Measurements from ENCODE around the gene ALDH3B1. TPM values are rescaled to one million over a fixed set of nuclear protein-coding genes. Genes with fewer than 3 reads are reported as not detected.
A peak's percentile ranks its signal among the peaks of the same experiment; 100 is the strongest.

ALDH3B1 gene
- polyA plus RNA-seq, 1 donor from 2014 or later = 0.36 TPM

DNA sequence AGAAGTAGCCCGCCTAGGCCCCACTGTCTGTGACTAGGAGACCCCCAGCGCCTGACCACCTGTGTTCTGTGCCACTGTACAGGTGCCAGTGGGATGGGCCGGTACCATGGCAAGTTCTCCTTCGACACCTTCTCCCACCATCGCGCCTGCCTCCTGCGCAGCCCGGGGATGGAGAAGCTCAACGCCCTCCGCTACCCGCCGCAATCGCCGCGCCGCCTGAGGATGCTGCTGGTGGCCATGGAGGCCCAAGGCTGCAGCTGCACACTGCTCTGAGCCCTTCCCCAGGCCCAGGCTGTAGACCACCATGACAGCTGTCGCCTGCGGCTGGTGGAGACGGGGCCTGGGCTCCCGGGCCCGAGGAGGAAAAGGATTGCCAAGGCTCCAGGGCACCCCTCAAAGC, 17.5 kb downstream of the ALDH3B1 start:
- Mint-ChIP-seq H3K4me1 (peaks cover 6 to 11% (median 10%) of the 10 kb centered on the region in 3 donors), H3K4me3 (no peak overlapping the region), H3K27ac (no peak overlapping the region), H3K27me3 (no peaks in the 10 kb centered on the region), H3K36me3 (peaks cover 4% of the 10 kb centered on the region), H3K9me3 (peaks cover 0 to 4% (median 0%) of the 10 kb centered on the region in 3 donors)

DNA sequence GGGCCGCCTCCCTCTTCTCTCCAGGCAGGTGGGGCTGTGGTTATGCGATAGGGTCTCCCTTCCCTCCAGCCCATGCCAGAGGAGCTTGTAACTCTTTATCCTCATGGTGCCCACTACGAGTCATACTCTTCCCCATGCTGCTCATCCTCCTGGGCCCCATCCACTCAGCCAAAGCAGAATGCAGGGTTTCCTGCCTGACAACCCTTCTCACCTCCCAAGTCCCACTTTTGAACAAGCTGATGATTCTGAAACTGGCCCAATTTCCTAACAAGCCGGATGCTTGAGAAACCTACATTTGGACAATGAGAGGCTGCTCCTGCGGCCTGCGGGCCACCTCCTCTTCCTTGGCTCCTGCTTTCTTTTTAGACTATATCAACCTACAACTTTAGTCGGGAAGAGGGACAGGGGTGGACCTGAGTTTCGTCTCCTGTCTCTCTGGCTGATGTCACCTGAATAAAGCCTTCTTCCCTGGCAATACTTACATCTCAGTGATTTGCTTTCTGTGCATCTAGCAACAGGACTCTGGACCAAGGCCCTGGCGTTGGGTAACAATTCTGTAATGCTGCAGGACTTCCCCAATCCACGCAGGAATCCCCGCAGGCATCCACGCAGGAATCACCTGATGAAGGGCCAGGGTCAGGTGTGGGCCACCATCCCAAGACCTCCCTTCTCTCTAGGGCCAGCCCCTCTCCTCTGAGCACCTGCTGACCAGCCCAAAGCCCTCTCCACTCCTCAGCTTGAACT, 18.8 kb downstream of the ALDH3B1 start:
- Mint-ChIP-seq H3K36me3 (peaks cover 4% of the 10 kb centered on the region), H3K9me3 (peaks cover 0 to 4% (median 0%) of the 10 kb centered on the region in 3 donors), H3K27ac (peak overlapping the region in 1 of 3 donors; percentile 59), H3K27me3 (no peaks in the 10 kb centered on the region), H3K4me1 (peaks cover 6 to 11% (median 10%) of the 10 kb centered on the region in 3 donors), H3K4me3 (peak overlapping the region; percentile 68 to 99 (median 79))

DNA sequence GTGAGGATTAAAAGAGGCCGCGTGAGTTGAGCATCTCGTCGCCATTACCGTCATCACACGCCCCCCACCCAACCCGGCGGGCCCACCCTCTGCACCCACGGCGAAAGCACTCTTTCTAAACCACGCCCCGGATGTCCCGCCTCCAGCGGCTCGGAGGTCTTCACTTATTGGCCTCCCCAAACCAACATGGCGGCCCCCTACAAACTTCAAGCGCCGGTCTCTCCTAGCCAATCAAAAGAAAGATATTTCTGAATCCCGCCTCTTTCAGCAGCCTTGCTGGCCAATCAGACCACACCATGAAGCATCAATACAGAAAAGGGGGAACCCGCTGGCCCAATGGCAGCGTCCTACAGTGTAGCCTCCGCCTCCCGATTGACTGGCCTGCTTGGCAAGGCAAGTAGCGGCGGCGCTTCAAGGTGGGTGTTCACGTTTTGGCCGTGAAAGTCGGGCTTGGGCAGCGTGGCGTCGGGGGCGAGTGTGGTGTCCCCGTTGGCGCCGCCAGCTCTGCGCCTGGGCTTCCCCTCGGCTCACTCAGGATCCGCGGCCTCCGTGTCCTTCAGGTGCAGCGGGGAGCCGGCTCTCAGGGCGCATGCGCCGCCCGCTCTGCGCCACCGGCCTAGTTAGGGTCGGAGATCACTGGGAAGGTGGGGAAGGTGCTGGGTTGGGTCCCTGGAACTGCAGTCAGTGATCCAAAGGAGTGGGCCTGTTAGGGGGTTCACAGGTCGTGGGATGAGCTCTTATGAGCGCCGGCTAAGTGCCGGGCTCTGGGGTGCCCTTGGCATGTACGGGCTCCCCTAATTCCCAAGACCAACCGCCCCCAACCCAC, 20.4 kb downstream of the ALDH3B1 start, which contains the start of gene NDUFS8:
Gene NDUFS8, plus strand, starts transcription at position 364 of the 826 bp plus-strand sequence. CDS start 1,471 bp downstream, outside the sequence.
- Mint-ChIP-seq H3K4me3 (peak within 1 kb of the TSS; percentile 94 to 99 (median 96)), H3K27ac (peak within 1 kb of the TSS; percentile 54 to 83 (median 71)), H3K9me3 (no peaks in the 10 kb centered on the region), H3K36me3 (peaks cover 4% of the 10 kb centered on the region), H3K27me3 (no peaks in the 10 kb centered on the region), H3K4me1 (peaks cover 6 to 11% (median 10%) of the 10 kb centered on the region in 3 donors)

DNA sequence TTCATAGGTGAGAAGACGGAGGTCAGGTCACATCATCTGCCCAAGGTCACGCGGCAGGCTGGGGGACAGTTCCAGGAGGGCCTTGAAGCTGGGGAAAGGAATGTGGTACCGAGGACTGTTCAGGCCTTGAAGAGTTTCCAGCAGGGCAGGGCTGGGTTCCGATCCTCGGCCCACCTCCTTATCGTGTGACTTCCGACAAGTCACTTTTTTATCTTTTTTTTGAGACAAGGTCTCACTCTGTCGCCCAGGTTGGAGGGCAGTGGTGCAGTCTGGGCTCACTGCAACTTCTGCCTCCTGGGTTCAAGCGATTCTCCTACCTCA, 21.0 kb downstream of the ALDH3B1 start:
- H3K4me1 Mint-ChIP-seq = peaks cover 6 to 11% (median 10%) of the 10 kb centered on the region in 3 donors
- H3K27me3 Mint-ChIP-seq = no peaks in the 10 kb centered on the region
- H3K9me3 Mint-ChIP-seq = no peaks in the 10 kb centered on the region
- peaks cover 4% of the 10 kb centered on the region for H3K36me3 Mint-ChIP-seq
- H3K4me3 Mint-ChIP-seq = peak overlapping the region; percentile 94 to 99 (median 96)
- peak overlapping the region; percentile 54 to 83 (median 71) for H3K27ac Mint-ChIP-seq

DNA sequence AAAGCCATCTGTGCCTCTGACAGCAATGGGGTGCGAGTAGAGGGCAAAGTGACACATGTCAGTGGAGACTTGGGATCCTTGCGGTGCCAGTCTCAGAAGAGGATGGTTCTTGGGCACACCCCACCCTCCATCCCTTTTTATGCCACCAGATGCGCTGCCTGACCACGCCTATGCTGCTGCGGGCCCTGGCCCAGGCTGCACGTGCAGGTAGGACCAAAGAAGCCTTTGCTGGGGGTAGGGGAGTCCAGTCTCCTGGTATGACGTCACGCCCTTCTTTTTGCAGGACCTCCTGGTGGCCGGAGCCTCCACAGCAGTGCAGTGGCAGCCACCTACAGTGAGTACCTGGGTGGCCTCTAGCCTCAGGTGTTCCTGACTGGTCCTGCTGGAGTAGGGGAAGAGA, 21.9 kb downstream of the ALDH3B1 start:
- Mint-ChIP-seq H3K36me3 (peaks cover 4% of the 10 kb centered on the region), H3K4me3 (peak overlapping the region in 3 of 4 donors; percentile 94 to 97 (median 96)), H3K27ac (peak overlapping the region in 1 of 3 donors; percentile 54), H3K4me1 (peaks cover 6 to 15% (median 13%) of the 10 kb centered on the region in 3 donors), H3K9me3 (no peaks in the 10 kb centered on the region), H3K27me3 (no peaks in the 10 kb centered on the region)

DNA sequence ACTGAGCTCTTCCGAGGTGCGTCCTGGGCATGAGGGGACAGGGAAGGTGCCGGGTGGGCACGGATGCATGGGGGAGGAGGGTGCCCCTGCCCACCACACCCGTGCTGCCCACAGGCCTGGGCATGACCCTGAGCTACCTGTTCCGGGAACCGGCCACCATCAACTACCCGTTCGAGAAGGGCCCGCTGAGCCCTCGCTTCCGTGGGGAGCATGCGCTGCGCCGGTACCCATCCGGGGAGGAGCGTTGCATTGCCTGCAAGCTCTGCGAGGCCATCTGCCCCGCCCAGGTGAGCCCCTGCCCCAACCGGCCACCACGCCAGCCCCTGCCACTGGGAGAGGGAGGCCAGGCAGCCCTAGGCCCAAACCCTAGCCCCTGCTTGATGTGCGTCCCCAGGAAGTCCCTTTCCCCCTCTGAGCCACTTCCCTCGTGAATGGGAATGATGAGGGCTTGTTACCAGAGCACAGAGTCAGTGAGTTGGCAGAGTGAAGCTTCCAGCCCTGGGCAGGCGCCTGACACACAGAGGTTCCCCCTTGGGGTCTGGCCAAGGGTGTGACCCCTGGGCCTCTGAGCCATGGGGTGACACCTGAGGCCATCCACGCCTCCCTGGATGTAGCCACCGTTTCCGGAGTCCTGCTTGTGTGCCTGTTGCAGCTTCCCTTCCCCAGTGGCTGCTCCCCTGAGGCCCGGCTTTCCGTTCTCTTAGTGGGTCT, 23.0 kb downstream of the ALDH3B1 start:
- H3K27ac Mint-ChIP-seq = no peak overlapping the region
- peaks cover 4% of the 10 kb centered on the region for H3K36me3 Mint-ChIP-seq
- H3K4me3 Mint-ChIP-seq = peak overlapping the region in 1 of 4 donors; percentile 81
- no peaks in the 10 kb centered on the region for H3K27me3 Mint-ChIP-seq
- H3K9me3 Mint-ChIP-seq = no peaks in the 10 kb centered on the region
- peaks cover 6 to 20% (median 17%) of the 10 kb centered on the region in 3 donors for H3K4me1 Mint-ChIP-seq

DNA sequence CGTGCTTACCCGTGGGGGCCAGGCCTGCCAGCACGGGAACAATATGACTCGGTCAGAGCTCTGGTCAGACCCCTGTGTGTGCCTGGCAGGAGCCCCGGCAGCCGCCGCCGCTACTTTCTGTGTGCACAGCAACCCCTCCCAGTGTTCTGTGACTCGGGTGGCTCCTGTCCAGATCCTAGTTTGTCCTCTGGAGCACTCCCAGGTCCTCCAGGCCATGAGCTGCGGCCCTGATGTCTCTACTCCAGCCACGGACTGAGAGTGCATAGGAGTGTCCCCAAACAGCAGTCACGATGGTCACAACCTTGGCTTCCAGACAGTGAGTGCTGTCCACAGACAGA, 23.6 kb downstream of the ALDH3B1 start:
- Mint-ChIP-seq H3K27ac (no peak overlapping the region), H3K27me3 (no peaks in the 10 kb centered on the region), H3K4me1 (peaks cover 6 to 20% (median 17%) of the 10 kb centered on the region in 3 donors), H3K36me3 (peaks cover 4% of the 10 kb centered on the region), H3K4me3 (peak overlapping the region in 1 of 4 donors; percentile 81), H3K9me3 (no peaks in the 10 kb centered on the region)

DNA sequence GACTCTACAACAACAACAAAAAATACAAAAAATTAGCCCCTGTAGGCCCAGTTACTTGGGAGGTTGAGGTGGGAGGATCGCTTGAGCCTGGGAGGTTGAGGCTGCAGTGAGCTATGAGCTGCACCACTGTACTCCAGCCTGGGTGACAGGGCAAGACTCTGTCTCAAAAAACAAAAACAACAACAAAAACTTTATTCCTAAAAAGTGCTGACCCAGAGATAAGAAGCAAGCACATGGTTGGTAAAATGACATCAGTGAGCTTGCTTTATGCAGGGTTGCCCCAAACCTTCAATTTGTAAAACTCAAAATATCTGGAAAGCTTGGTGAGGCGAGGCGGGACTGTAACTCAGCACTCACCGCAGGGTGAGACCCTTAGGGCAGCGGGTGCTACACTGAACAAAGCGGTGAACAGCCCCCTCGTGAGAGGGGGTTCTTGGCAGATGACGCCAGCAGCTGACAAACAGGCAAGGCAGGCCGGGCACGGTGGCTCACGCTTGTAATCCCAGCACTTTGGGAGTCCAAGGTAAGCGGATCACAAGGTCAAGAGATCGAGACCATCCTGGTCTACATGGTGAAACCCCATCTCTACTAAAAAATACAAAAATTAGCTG, 25.2 kb downstream of the ALDH3B1 start:
- peaks cover 7 to 14% (median 12%) of the 10 kb centered on the region in 3 donors for H3K4me1 Mint-ChIP-seq
- H3K4me3 Mint-ChIP-seq = peak overlapping the region in 2 of 4 donors; percentile 70 to 81
- H3K36me3 Mint-ChIP-seq = peaks cover 2% of the 10 kb centered on the region
- H3K9me3 Mint-ChIP-seq = no peaks in the 10 kb centered on the region
- H3K27me3 Mint-ChIP-seq = no peaks in the 10 kb centered on the region
- H3K27ac Mint-ChIP-seq = peak overlapping the region in 1 of 3 donors; percentile 43

DNA sequence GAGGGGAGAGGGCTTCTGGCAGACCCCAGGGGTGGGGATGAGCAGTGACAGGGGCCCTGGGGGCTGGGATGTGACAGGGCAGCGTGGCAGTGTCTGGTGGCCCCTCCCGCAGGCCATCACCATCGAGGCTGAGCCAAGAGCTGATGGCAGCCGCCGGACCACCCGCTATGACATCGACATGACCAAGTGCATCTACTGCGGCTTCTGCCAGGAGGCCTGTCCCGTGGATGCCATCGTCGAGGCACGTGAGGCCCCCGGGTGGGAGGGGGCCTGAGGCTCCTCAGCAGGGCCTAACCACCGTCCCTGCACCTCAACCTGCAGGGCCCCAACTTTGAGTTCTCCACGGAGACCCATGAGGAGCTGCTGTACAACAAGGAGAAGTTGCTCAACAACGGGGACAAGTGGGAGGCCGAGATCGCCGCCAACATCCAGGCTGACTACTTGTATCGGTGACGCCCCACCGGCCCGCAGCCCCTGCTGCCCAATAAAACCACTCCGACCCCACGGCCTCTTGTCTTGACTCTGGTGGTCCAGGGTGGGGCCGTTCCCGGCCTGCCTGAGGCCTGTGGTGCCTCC, 26.1 kb downstream of the ALDH3B1 start:
- Mint-ChIP-seq H3K4me1 (peaks cover 5 to 13% (median 11%) of the 10 kb centered on the region in 3 donors), H3K27ac (peak overlapping the region; percentile 44 to 91 (median 78)), H3K36me3 (peaks cover 2% of the 10 kb centered on the region), H3K27me3 (no peaks in the 10 kb centered on the region), H3K4me3 (peak overlapping the region in 1 of 4 donors; percentile 81), H3K9me3 (no peaks in the 10 kb centered on the region)

DNA sequence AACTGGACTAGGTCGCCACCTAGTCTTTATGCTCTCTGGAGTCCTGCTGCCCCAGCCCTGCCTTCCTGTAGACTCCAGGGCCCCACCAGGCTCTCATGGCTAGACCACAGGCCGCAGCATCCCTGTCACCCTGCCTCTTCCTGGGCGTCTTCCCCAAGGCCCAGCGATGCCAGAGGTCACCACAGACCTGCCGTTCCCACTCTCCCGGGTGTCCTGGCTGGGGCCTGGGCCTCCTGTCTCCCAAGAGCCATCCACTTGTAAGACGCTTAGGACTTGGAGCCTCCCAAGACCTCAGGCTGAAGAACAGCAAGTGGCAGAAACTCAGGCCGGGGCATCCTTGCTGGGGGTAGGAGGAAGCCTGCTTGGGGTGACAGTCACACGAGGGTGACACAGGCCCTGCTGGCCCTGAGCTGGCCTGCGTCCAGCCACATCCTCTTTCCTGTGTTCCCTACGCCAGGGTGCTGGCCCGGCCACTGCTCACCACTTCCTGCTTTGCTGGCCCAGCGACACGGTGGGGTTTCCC, 26.7 kb downstream of the ALDH3B1 start:
- Mint-ChIP-seq H3K27me3 (no peaks in the 10 kb centered on the region), H3K9me3 (no peaks in the 10 kb centered on the region), H3K4me1 (peaks cover 5 to 12% (median 11%) of the 10 kb centered on the region in 3 donors), H3K27ac (peak overlapping the region; percentile 44 to 91 (median 91)), H3K4me3 (peak overlapping the region in 2 of 4 donors; percentile 28 to 81), H3K36me3 (no peaks in the 10 kb centered on the region)

DNA sequence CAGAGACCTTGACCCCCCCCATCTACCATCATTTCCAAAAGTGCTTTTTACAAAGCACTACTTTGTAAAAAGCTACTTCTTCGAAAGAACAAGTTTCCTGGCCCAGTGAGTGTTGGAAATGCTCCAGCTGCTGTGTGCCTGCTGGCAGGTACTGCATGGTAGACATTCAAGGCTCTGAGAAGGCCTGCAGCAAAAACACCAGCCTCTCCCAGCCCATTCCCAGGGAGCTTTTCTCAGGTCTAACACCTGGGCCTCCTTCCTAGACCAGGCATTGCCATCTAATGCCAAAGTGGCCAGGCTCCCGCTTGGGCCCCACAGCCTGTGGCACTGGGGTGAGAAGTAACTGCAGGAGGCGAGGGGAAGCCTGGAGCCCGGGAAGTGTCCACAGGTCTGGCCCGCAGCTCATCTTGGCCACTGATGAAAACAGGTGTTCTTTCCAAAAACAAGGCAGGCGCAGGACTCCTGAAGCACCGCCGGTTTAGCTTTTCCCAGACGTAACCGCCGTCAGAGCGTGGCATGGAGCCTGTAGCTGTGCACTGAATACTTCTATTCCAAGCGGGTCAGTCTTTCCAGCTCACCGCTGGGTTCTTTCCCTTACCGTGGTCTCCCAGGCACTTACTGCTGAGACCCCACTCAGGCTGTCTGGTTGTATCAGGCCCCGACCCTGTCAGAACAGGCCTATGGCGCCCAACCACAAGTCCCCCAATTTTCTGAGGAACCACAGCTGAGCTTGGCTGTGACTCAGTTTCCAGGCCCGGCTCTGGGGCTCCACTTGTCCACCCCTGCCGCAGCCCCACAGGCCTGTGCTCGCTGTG, 27.5 kb downstream of the ALDH3B1 start:
- Mint-ChIP-seq H3K27me3 (no peaks in the 10 kb centered on the region), H3K4me3 (peak overlapping the region; percentile 23 to 81 (median 63)), H3K9me3 (no peaks in the 10 kb centered on the region), H3K4me1 (peaks cover 5 to 11% (median 11%) of the 10 kb centered on the region in 3 donors), H3K27ac (peak overlapping the region; percentile 44 to 91 (median 91)), H3K36me3 (no peaks in the 10 kb centered on the region)

DNA sequence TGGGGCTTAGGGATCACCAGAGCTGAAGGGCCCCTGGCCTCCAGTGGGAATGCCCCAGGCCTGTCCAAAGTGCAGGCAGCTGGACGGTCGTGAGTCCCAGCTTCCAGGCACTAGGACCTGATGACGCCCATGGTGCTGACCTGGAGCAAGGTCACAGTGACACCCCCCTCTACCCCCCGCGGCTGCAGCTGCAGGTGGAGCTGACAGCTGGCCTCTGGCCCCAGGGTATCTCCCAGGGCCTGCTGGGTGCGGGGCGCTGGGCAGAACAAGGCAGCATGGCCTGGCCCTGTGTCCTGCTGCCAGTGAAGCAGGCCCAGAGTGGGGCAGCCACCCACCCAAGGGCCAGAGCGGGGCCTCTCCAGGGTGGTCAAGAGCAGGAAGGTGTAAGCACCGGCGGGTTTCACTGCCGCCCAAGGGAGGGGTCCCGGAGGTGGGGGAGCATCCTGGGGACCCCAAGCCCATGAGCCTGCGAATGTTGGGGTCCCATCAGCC, 28.1 kb downstream of the ALDH3B1 start:
- Mint-ChIP-seq H3K4me3 (peak overlapping the region; percentile 87 to 98 (median 96)), H3K9me3 (no peaks in the 10 kb centered on the region), H3K36me3 (no peaks in the 10 kb centered on the region), H3K27ac (no peak overlapping the region), H3K27me3 (no peaks in the 10 kb centered on the region), H3K4me1 (peaks cover 5 to 11% (median 11%) of the 10 kb centered on the region in 3 donors)

All from IgD-negative memory B cell (primary cell).